Caco-2 (cell line): ENCODE results near the gene KDM4C. TPM values are rescaled to one million over a fixed set of nuclear protein-coding genes. Genes with fewer than 3 reads are reported as not detected.
"Not testable (repeated sequence)": the region's sequence is repeated elsewhere in the genome, so short reads cannot be mapped to it uniquely, and the experiment has no call there.

Source experiments
- BruUV-seq: library from RNA; stranded (reverse); fragments of 400-500 nt; replicated peaks from 2 replicates; lab custom pipeline; 2021; lab: Mats Ljungman, UMichigan
- CTCF ChIA-PET: fragments of 300-600 bp; sonication (Branson Sonifier 250); formaldehyde crosslinking; loops from one replicate; lab custom pipeline; 2022; ENCODE audit warnings: antibody characterized with exemption; lab: Charles Lee
- POLR2A ChIA-PET: fragments of 300-600 bp; sonication (Branson Sonifier 250); formaldehyde crosslinking; loops from one replicate; lab custom pipeline; 2022; ENCODE audit warnings: antibody characterized with exemption; lab: Charles Lee
- DNase-seq, 2 experiments: peaks; one replicate each; pipeline versions ENCODE4 v3.0.0 to v3.0.0-alpha.2; 2020 to 2022
- H3K27me3 ChIP-seq: replicated peaks from 2 replicates; pipeline ENCODE4 v1.6.0; 2011; ENCODE audit warnings: low read length; ENCODE audit not compliant: control insufficient read depth, insufficient read depth
- H3K36me3 ChIP-seq: 2 replicates; pipeline ENCODE4 v1.5.1; 2011; ENCODE audit warnings: low read length; ENCODE audit not compliant: control insufficient read depth, insufficient read depth
- H3K4me1 ChIP-seq: fragments of 250-450 bp; sonication (Bioruptor Pico); 2 replicates; pipeline ENCODE4 v1.5.1; 2020; ENCODE audit warnings: mild to moderate bottlenecking
- H3K4me3 ChIP-seq: 2 replicates; pipeline ENCODE4 v1.5.1; 2011; ENCODE audit warnings: low read depth, mild to moderate bottlenecking, control low read depth, low read length
- H3K9me3 ChIP-seq: fragments of 250-450 bp; sonication (Bioruptor Pico); 2 replicates; pipeline ENCODE4 v1.5.1; 2020; ENCODE audit warnings: mild to moderate bottlenecking, moderate library complexity
- H3K27ac Mint-ChIP-seq: one replicate; pipeline ENCODE4 v1.8.0; 2022; ENCODE audit warnings: mixed read lengths; ENCODE audit not compliant: unreplicated experiment
- H3K27me3 Mint-ChIP-seq: one replicate; pipeline ENCODE4 v1.8.0; 2022; ENCODE audit warnings: mixed read lengths; ENCODE audit not compliant: insufficient read depth, unreplicated experiment
- H3K36me3 Mint-ChIP-seq: one replicate; pipeline ENCODE4 v1.8.0; 2022; ENCODE audit warnings: mild to moderate bottlenecking, mixed read lengths; ENCODE audit not compliant: insufficient read depth, unreplicated experiment
- H3K4me1 Mint-ChIP-seq: one replicate; pipeline ENCODE4 v1.8.0; 2022; ENCODE audit warnings: low read depth, mixed read lengths; ENCODE audit not compliant: unreplicated experiment
- H3K4me3 Mint-ChIP-seq: one replicate; pipeline ENCODE4 v1.8.0; 2022; ENCODE audit warnings: mild to moderate bottlenecking, moderate library complexity, mixed read lengths; ENCODE audit not compliant: unreplicated experiment
- H3K9me3 Mint-ChIP-seq: one replicate; pipeline ENCODE4 v1.8.0; 2022; ENCODE audit warnings: mixed read lengths; ENCODE audit not compliant: unreplicated experiment
- intact Hi-C: fragments of 100-400 bp; cut with micrococcal nuclease; formaldehyde crosslinking; loops from one replicate; pipeline ENCODE4 v1.10.0; 2022; ENCODE audit not compliant: unreplicated experiment
- total RNA-seq: library from RNA; stranded (reverse); gene quantifications from 2 replicates; pipeline ENCODE4 v1.2.3, GENCODE V29; 2022
- TF ChIP-seq, protein P1 (sequence below), 2 experiments: fragments of 200-600 bp in 1 of 2; IDR thresholded peaks; 1 replicate in 1 of 2; 2 replicates in 1 of 2; pipeline versions ENCODE4 v1.5.1 to v1.8.0; 2011 to 2022; ENCODE audit warnings: antibody characterized with exemption in 1 of 2, control low read depth in 1 of 2, inconsistent platforms in 1 of 2, low read depth in 1 of 2, low read length in 1 of 2, mild to moderate bottlenecking in 1 of 2, moderate library complexity in 1 of 2; ENCODE audit not compliant: insufficient read depth in 1 of 2, severe bottlenecking in 1 of 2, unreplicated experiment in 1 of 2

The KDM4C gene
- total RNA-seq, 1 experiment from 2014 or later: 40.3 TPM

DNA sequence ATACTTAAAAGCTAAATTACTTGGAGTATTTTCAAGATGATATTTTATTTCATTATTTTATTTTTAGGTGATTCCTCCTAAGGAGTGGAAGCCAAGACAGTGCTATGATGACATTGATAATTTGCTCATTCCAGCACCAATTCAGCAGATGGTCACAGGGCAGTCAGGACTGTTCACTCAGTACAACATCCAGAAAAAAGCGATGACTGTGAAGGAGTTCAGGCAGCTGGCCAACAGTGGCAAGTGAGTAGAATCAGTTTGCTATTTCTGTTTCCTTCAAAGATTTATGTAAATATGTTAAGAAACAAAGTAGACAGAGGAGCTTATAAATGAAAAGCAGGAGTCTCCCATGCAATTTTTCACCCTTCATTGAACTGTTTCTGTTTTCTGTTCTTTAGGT, 47.8 kb downstream of the KDM4C start:
- CTCF ChIA-PET: no interaction called here
- Mint-ChIP-seq H3K27me3 (no peaks in the 10 kb centered on the region), H3K27ac (no peak overlapping the region), H3K36me3 (peaks cover 5% of the 10 kb centered on the region), H3K9me3 (no peaks in the 10 kb centered on the region), H3K4me3 (no peak overlapping the region), H3K4me1 (no peaks in the 10 kb centered on the region)
- H3K4me1 ChIP-seq: peaks cover 3% of the 10 kb centered on the region; the same call in 1 of the 2 replicates
- H3K36me3 ChIP-seq: no peaks in the 10 kb centered on the region
- no peak overlapping the region for H3K4me3 ChIP-seq
- H3K9me3 ChIP-seq: no peaks in the 10 kb centered on the region
- POLR2A ChIA-PET: no interaction called here
- no peak for DNase-seq
- TF ChIP-seq, protein P1, sequence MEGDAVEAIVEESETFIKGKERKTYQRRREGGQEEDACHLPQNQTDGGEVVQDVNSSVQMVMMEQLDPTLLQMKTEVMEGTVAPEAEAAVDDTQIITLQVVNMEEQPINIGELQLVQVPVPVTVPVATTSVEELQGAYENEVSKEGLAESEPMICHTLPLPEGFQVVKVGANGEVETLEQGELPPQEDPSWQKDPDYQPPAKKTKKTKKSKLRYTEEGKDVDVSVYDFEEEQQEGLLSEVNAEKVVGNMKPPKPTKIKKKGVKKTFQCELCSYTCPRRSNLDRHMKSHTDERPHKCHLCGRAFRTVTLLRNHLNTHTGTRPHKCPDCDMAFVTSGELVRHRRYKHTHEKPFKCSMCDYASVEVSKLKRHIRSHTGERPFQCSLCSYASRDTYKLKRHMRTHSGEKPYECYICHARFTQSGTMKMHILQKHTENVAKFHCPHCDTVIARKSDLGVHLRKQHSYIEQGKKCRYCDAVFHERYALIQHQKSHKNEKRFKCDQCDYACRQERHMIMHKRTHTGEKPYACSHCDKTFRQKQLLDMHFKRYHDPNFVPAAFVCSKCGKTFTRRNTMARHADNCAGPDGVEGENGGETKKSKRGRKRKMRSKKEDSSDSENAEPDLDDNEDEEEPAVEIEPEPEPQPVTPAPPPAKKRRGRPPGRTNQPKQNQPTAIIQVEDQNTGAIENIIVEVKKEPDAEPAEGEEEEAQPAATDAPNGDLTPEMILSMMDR (IDR thresholded peaks at IDR 0.05; ENCODE audit: insufficient read depth in 1 of 2, low read depth in 1 of 2, low read length in 1 of 2, severe bottlenecking in 1 of 2, unreplicated experiment in 1 of 2): no peak
- intact Hi-C loops: no loop called here
- BruUV-seq: no TSS peak
- no peaks in the 10 kb centered on the region for H3K27me3 ChIP-seq

DNA sequence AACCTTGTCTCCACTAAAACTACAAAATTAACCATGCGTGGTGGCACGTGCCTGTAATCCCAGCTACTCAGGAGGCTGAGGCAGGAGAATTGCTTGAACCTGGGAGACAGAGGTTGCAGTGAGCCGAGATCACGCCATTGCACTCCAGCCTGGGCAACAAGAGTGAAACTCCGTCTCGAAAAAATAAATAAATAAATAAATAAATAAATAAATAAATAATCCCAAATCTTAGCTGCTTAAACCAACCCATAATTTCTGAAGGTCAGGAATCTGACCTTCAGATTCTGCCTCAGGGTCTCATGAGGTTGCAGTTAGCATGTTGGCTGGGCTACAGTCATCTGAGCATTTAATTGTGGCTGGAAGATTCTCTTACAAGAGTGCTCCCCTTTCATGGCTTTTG, 48.5 kb downstream of the KDM4C start:
- H3K4me1 ChIP-seq, BruUV-seq, H3K9me3 ChIP-seq, H3K27me3 ChIP-seq, H3K27me3 Mint-ChIP-seq, CTCF ChIA-PET, intact Hi-C loops, H3K36me3 ChIP-seq, H3K4me1 Mint-ChIP-seq, H3K27ac Mint-ChIP-seq, H3K4me3 ChIP-seq, POLR2A ChIA-PET, H3K4me3 Mint-ChIP-seq, H3K9me3 Mint-ChIP-seq, DNase-seq, H3K36me3 Mint-ChIP-seq: not testable (repeated sequence)

DNA sequence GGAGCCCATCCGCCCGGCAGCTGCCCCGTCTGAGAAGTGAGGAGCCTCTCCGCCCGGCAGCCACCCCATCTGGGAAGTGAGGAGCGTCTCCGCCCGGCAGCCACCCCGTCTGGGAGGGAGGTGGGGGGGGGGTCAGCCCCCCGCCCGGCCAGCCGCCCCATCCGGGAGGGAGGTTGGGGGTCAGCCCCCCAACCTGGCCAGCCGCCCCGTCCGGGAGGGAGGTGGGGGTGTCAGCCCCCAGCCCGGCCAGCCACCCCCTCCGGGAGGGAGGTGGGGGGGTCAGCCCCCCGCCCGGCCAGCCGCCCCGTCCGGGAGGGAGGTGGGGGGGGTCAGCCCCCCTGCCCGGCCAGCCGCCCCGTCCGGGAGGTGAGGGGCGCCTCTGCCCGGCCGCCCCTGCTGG, 49.9 kb downstream of the KDM4C start:
- H3K4me1 Mint-ChIP-seq, H3K9me3 ChIP-seq, H3K27me3 Mint-ChIP-seq, H3K27me3 ChIP-seq, H3K9me3 Mint-ChIP-seq, H3K36me3 ChIP-seq, H3K27ac Mint-ChIP-seq, H3K36me3 Mint-ChIP-seq, POLR2A ChIA-PET, intact Hi-C loops, DNase-seq, H3K4me3 ChIP-seq, CTCF ChIA-PET, H3K4me1 ChIP-seq, H3K4me3 Mint-ChIP-seq, BruUV-seq: not testable (repeated sequence)

DNA sequence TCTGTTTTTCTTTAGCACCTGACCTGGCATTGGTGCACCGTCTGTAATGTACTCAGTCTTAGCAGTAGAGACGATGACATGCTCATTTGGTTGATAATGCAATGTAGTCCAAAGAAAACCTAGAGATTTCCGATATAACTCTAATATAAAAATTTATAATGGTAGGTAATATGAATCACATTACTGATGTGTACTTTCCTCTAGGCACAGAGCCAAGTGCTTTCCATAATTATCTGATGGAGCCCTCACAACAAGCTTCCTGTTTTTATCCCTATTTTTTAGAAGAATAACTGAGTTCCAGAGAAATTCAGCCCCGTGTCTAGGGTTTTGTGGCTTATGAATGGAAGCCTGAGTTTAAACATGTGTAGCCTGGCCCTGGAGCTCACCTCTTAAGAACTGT, 53.7 kb downstream of the KDM4C start:
- no peaks in the 10 kb centered on the region for H3K27me3 ChIP-seq
- ChIA-PET CTCF (no interaction called here), POLR2A (no interaction called here)
- H3K36me3 ChIP-seq: no peaks in the 10 kb centered on the region
- BruUV-seq: no TSS peak
- H3K4me1 ChIP-seq: peaks cover 3% of the 10 kb centered on the region; the same call in 1 of the 2 replicates
- H3K4me3 ChIP-seq: no peak overlapping the region
- H3K9me3 ChIP-seq: no peaks in the 10 kb centered on the region
- intact Hi-C loops: no loop called here
- Mint-ChIP-seq H3K27me3 (no peaks in the 10 kb centered on the region), H3K36me3 (peaks cover 4% of the 10 kb centered on the region), H3K4me3 (no peak overlapping the region), H3K9me3 (no peaks in the 10 kb centered on the region), H3K27ac (no peak overlapping the region), H3K4me1 (no peaks in the 10 kb centered on the region)
- TF ChIP-seq, protein P1 (IDR thresholded peaks at IDR 0.05; ENCODE audit: insufficient read depth in 1 of 2, low read depth in 1 of 2, low read length in 1 of 2, severe bottlenecking in 1 of 2, unreplicated experiment in 1 of 2): no peak
- no peak for DNase-seq
